ENCODE results near the gene ALKBH5. TPM values are rescaled to one million over a fixed set of nuclear protein-coding genes. Genes with fewer than 3 reads are reported as not detected.

The ALKBH5 gene
- total RNA-seq, 1 donor from 2014 or later = 165 TPM

DNA sequence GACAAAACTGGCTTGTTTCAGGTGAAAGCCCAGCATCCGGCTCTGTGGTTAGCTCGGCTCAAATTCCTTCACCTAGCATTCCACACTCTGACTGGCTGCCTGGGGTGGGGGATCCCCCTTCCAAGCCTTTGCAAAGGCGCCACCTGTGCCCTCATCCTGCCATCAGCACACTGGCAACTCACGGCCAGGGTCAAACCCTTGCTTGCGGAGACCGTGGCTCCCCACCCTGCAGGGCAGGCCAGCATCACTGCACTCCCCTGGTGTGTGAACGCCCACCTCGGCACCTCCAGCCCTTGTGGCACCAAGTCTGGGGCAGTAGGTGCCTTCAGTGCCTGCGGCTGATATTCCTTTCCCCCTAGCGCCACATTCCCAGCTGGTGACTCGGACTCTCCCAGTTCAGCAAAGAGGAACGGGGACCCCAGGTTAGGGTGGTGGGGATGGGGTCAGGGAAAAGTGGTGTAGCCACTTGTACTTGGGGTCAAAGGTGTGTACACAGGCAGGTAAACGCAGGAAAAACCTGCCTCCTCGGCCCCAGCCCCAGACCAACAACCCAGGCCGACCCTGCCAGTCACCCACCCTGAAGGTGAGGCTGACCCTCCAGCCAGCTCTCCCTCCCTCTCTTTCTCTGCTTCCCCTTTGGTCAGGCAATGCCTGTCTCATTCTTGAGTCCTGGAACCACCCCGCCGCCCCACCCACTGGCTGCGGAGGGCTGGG lies 73.8 kb downstream of the ALKBH5 start:
- Mint-ChIP-seq H3K36me3 (ENCODE audit: low read depth) (peaks cover 49% of the 10 kb centered on the region), H3K27me3 (ENCODE audit: low read depth) (no peaks in the 10 kb centered on the region), H3K4me3 (ENCODE audit: low read depth) (peak overlapping the region; percentile 100), H3K4me1 (ENCODE audit: low read depth) (peaks cover 25% of the 10 kb centered on the region), H3K27ac (peak overlapping the region; percentile 91), H3K9me3 (no peaks in the 10 kb centered on the region)
- no peak for DNase-seq (ENCODE audit: low spot score)
- intact Hi-C loops (cut with micrococcal nuclease) = no loop called here

DNA sequence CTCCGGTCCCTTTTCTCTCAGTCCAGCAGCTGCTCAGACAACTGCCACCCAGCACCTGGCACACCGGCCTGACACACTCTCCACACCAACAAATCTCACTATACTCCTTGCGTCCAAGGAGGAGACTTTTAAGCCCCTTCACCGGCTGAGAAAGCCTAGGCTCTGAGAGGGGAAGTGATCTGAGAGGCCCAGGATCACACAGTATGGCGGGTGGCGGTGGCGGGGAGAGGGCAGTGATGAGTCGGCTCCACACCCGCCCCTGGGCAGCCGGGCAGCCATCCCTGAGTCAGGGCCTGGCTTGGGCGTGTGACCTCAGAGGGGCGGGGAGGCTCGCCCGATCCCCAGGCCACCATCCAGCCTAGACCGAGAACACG lies 74.3 kb downstream of the ALKBH5 start:
- peak overlapping the region; percentile 100 for H3K4me3 Mint-ChIP-seq (ENCODE audit: low read depth)
- no peaks in the 10 kb centered on the region for H3K27me3 Mint-ChIP-seq (ENCODE audit: low read depth)
- peak overlapping the region; percentile 91 for H3K27ac Mint-ChIP-seq
- DNase-seq (ENCODE audit: low spot score) = peak; percentile 42
- H3K36me3 Mint-ChIP-seq (ENCODE audit: low read depth) = peaks cover 43% of the 10 kb centered on the region
- H3K9me3 Mint-ChIP-seq = no peaks in the 10 kb centered on the region
- intact Hi-C loops (cut with micrococcal nuclease) = no loop called here
- H3K4me1 Mint-ChIP-seq (ENCODE audit: low read depth) = peaks cover 25% of the 10 kb centered on the region

- peak; percentile 42 for DNase-seq (ENCODE audit: low spot score)
- Mint-ChIP-seq H3K4me1 (ENCODE audit: low read depth) (peaks cover 25% of the 10 kb centered on the region), H3K4me3 (ENCODE audit: low read depth) (peak within 1 kb of the TSS; percentile 100), H3K9me3 (no peaks in the 10 kb centered on the region), H3K36me3 (ENCODE audit: low read depth) (peaks cover 43% of the 10 kb centered on the region), H3K27ac (peak within 1 kb of the TSS; percentile 91), H3K27me3 (ENCODE audit: low read depth) (no peaks in the 10 kb centered on the region)
- intact Hi-C loops (cut with micrococcal nuclease) = no loop called here
Observed at GRCh38 chr17:18258356-18259038, 74.9 kb downstream of the ALKBH5 start, which contains the start of gene FLII. TSS of gene FLII (minus strand) at chr17:18258738. CDS start at chr17:18258690, 48 bp downstream.

Other genes starting within 250 kb of the ALKBH5 start
- 9.4 and 13.4 TPM in 2 replicates for gene TOM1L2, start 211.4 kb upstream of the ALKBH5 start, total RNA-seq
- gene DRC3, start 211.0 kb upstream of the ALKBH5 start, total RNA-seq = not detected in 2 replicates
- 29.9 and 31.3 TPM in 2 replicates for gene ATPAF2, start 144.7 kb upstream of the ALKBH5 start, total RNA-seq
- gene GID4, start 144.4 kb upstream of the ALKBH5 start, total RNA-seq = 9.3 and 10.8 TPM in 2 replicates
- gene DRG2, start 95.9 kb upstream of the ALKBH5 start, total RNA-seq = 57.9 and 62.2 TPM in 2 replicates
- 0.64 and 0.80 TPM in 2 replicates for gene MYO15A, start 75.1 kb upstream of the ALKBH5 start, total RNA-seq
- 23.0 and 24.7 TPM in 2 replicates for gene LLGL1, start 41.8 kb downstream of the ALKBH5 start, total RNA-seq
- 334 and 340 TPM in 2 replicates for gene FLII, start 74.9 kb downstream of the ALKBH5 start, total RNA-seq
- gene MIEF2, start 76.8 kb downstream of the ALKBH5 start, total RNA-seq = 6.8 and 7.9 TPM in 2 replicates
- 70.7 and 75.0 TPM in 2 replicates for gene TOP3A, start 131.2 kb downstream of the ALKBH5 start, total RNA-seq
- 16.5 and 16.8 TPM in 2 replicates for gene SMCR8, start 131.5 kb downstream of the ALKBH5 start, total RNA-seq
- gene SHMT1, start 179.7 kb downstream of the ALKBH5 start, total RNA-seq = 60.3 and 65.7 TPM in 2 replicates
- gene EVPLL, start 193.9 kb downstream of the ALKBH5 start, total RNA-seq = not detected in 2 replicates

Data from activated T-helper 2 cell treated with anti-CD3 and anti-CD28 coated beads, Interferon-gamma antibody, Interleukin-2, Interleukin-4, amounts not matched to agents 10 μg/mL and 5 μg/mL and 100 μg/mL, durations not matched to agents 14 hours and 24 hours and 36 hours (primary cell).